Measurements from ENCODE around the gene LRBA. TPM values are rescaled to one million over a fixed set of nuclear protein-coding genes. Genes with fewer than 3 reads are reported as not detected.

The LRBA gene
- total RNA-seq, 3 donors from 2014 or later (not counting 1 experiment from before 2014, with no cell fraction given): 72.1 to 87.6 (median 83.1) TPM

GRCh38 chr4:150240011-150240410, 775.1 kb downstream of the LRBA start:
- H3K9me3 ChIP-seq (ENCODE audit: control insufficient read depth, insufficient read depth, low read length): no peaks in the 10 kb centered on the region
- no peak overlapping the region for H3K4me3 ChIP-seq (ENCODE audit: low read length)
- H3K4me1 ChIP-seq (ENCODE audit: control insufficient read depth, insufficient read depth, low read length): no peaks in the 10 kb centered on the region
- peaks cover 1 to 2% of the 10 kb centered on the region in 2 donors for H3K4me1 Mint-ChIP-seq
- TF ChIP-seq CTCF (IDR thresholded peaks at IDR 0.05): no peak
- DNase-seq (no peak), ATAC-seq (no peak)
- no peaks in the 10 kb centered on the region for H3K36me3 ChIP-seq (ENCODE audit: control insufficient read depth, insufficient read depth, low read length)
- H3K27me3 Mint-ChIP-seq (ENCODE audit: low read depth in 2 of 2): peaks cover 4 to 9% of the 10 kb centered on the region in 2 donors
- no peak overlapping the region for H3K4me3 Mint-ChIP-seq
- H3K9me3 Mint-ChIP-seq: no peaks in the 10 kb centered on the region
- H3K27ac Mint-ChIP-seq: no peak overlapping the region
- intact Hi-C loops (cut with micrococcal nuclease): no loop called here
- H3K27me3 ChIP-seq (ENCODE audit: control insufficient read depth, insufficient read depth, low read length): no peaks in the 10 kb centered on the region
- H3K36me3 Mint-ChIP-seq: no peaks in the 10 kb centered on the region
- no peak overlapping the region for H3K27ac ChIP-seq (ENCODE audit: low read length)

- Histone ChIP-seq H3K27ac (ENCODE audit: low read length) (no peak overlapping the region), H3K4me3 (ENCODE audit: low read length) (no peak overlapping the region), H3K4me1 (ENCODE audit: control insufficient read depth, insufficient read depth, low read length) (no peaks in the 10 kb centered on the region), H3K9me3 (ENCODE audit: control insufficient read depth, insufficient read depth, low read length) (no peaks in the 10 kb centered on the region), H3K27me3 (ENCODE audit: control insufficient read depth, insufficient read depth, low read length) (no peaks in the 10 kb centered on the region), H3K36me3 (ENCODE audit: control insufficient read depth, insufficient read depth, low read length) (no peaks in the 10 kb centered on the region)
- WGBS (ENCODE audit: insufficient coverage): 91% methylated on average over 1 of the region's 1 CpG
- intact Hi-C loops (cut with micrococcal nuclease): no loop called here
- H3K4me3 Mint-ChIP-seq: no peak overlapping the region
- no peak overlapping the region for H3K27ac Mint-ChIP-seq
- ATAC-seq: no peak
- no peaks in the 10 kb centered on the region for H3K9me3 Mint-ChIP-seq
- H3K4me1 Mint-ChIP-seq: no peaks in the 10 kb centered on the region
- no peak for TF ChIP-seq CTCF (IDR thresholded peaks at IDR 0.05)
- no peaks in the 10 kb centered on the region for H3K36me3 Mint-ChIP-seq
- peaks cover 4 to 9% of the 10 kb centered on the region in 2 donors for H3K27me3 Mint-ChIP-seq (ENCODE audit: low read depth in 2 of 2)
- DNase-seq: no peak
Observed at GRCh38 chr4:150238591-150238990, 776.5 kb downstream of the LRBA start.

DNA sequence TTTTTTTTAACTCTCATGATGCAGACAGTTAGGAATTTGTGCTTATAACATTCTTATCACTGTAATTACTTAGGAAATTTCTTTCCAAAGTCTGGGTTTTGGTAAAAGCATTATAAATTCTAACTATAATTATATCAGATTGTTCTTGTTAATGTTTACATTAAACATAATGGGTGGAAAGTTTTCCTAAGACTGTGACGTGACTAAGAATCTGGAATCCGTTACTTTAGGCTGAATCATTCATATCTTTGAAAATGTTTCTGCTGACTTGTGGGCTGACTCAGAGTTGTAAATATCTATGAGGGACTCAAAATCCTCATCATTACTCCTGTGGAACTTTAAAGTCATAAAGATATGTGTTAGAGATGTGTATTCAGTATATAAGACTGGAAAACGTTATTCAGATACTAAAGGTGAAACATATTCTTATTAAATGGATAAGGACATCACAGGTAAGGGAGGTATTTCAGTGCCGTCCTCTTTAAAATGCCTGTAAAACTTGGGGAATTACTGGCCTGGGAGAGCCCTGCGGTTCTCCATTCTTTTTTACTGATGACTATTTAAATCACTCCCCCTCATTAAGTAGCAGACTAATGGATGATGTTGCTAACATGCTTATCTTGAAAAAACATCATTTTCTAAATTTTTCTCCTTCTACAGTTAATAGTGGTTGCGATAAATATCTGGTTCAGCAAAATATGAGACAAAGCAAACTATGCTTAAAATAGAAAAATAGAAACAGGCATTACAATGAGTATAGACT, 777.8 kb downstream of the LRBA start:
- Histone ChIP-seq H3K9me3 (ENCODE audit: control insufficient read depth, insufficient read depth, low read length) (no peaks in the 10 kb centered on the region), H3K27me3 (ENCODE audit: control insufficient read depth, insufficient read depth, low read length) (no peaks in the 10 kb centered on the region), H3K4me1 (ENCODE audit: control insufficient read depth, insufficient read depth, low read length) (no peaks in the 10 kb centered on the region), H3K36me3 (ENCODE audit: control insufficient read depth, insufficient read depth, low read length) (no peaks in the 10 kb centered on the region), H3K4me3 (ENCODE audit: low read length) (no peak overlapping the region), H3K27ac (ENCODE audit: low read length) (no peak overlapping the region)
- no peaks in the 10 kb centered on the region for H3K36me3 Mint-ChIP-seq
- no peak overlapping the region for H3K27ac Mint-ChIP-seq
- no peak overlapping the region for H3K4me3 Mint-ChIP-seq
- DNase-seq (no peak), ATAC-seq (no peak)
- intact Hi-C loops (cut with micrococcal nuclease): no loop called here
- H3K27me3 Mint-ChIP-seq (ENCODE audit: low read depth in 2 of 2): peaks cover 4 to 8% of the 10 kb centered on the region in 2 donors
- H3K9me3 Mint-ChIP-seq: no peaks in the 10 kb centered on the region
- WGBS (ENCODE audit: insufficient coverage): 79% methylated on average over 3 of the region's 6 CpGs
- TF ChIP-seq CTCF (IDR thresholded peaks at IDR 0.05): no peak
- no peaks in the 10 kb centered on the region for H3K4me1 Mint-ChIP-seq

GRCh38 chr4:150236626-150237025, 778.5 kb downstream of the LRBA start:
- Mint-ChIP-seq H3K36me3 (no peaks in the 10 kb centered on the region), H3K4me3 (no peak overlapping the region), H3K9me3 (no peaks in the 10 kb centered on the region), H3K27me3 (ENCODE audit: low read depth in 2 of 2) (peaks cover 4 to 11% of the 10 kb centered on the region in 2 donors), H3K4me1 (no peaks in the 10 kb centered on the region), H3K27ac (no peak overlapping the region)
- Histone ChIP-seq H3K27ac (ENCODE audit: low read length) (no peak overlapping the region), H3K36me3 (ENCODE audit: control insufficient read depth, insufficient read depth, low read length) (no peaks in the 10 kb centered on the region), H3K4me1 (ENCODE audit: control insufficient read depth, insufficient read depth, low read length) (no peaks in the 10 kb centered on the region), H3K9me3 (ENCODE audit: control insufficient read depth, insufficient read depth, low read length) (no peaks in the 10 kb centered on the region), H3K4me3 (ENCODE audit: low read length) (no peak overlapping the region), H3K27me3 (ENCODE audit: control insufficient read depth, insufficient read depth, low read length) (no peaks in the 10 kb centered on the region)
- intact Hi-C loops (cut with micrococcal nuclease): no loop called here
- TF ChIP-seq CTCF (IDR thresholded peaks at IDR 0.05): no peak
- no peak for DNase-seq
- no peak for ATAC-seq

Data from natural killer cell (primary cell).